Smooth muscle cell (in vitro differentiated cells): ENCODE data around the gene PCGF3. TPM values are rescaled to one million over a fixed set of nuclear protein-coding genes. Genes with fewer than 3 reads are reported as not detected.

Experiments used
- DNase-seq: peaks from one replicate; lab custom pipeline; 2025; ENCODE audit not compliant: unreplicated experiment; lab: John Stamatoyannopoulos, UW
- H2AFZ ChIP-seq: fragments of 200-600 bp; sonication (generic); 2 replicates; pipeline ENCODE4 v1.6.0; 2016; ENCODE audit warnings: antibody characterized with exemption, low read depth, mild to moderate bottlenecking
- H3F3A ChIP-seq: fragments of 200-600 bp; sonication (generic); 2 replicates; pipeline ENCODE4 v1.6.0; 2017; ENCODE audit warnings: antibody characterized with exemption, low read depth
- H3K27ac ChIP-seq: fragments of 200-600 bp; sonication (generic); 2 replicates; pipeline ENCODE4 v1.5.1; 2016; ENCODE audit warnings: low read depth, mild to moderate bottlenecking
- H3K27me3 ChIP-seq: fragments of 200-600 bp; sonication (generic); 2 replicates; pipeline ENCODE4 v1.6.1; 2016; ENCODE audit warnings: low read depth, mild to moderate bottlenecking
- H3K36me3 ChIP-seq: fragments of 200-600 bp; sonication (generic); 2 replicates; pipeline ENCODE4 v1.5.1; 2016; ENCODE audit warnings: low read depth
- H3K4me1 ChIP-seq: fragments of 200-600 bp; sonication (generic); 2 replicates; pipeline ENCODE4 v1.5.1; 2016; ENCODE audit warnings: low read depth
- H3K4me2 ChIP-seq: fragments of 200-600 bp; sonication (generic); 2 replicates; pipeline ENCODE4 v1.6.0; 2016; ENCODE audit warnings: mild to moderate bottlenecking
- H3K4me3 ChIP-seq: fragments of 200-600 bp; sonication (generic); 2 replicates; pipeline ENCODE4 v1.5.1; 2016; ENCODE audit warnings: mild to moderate bottlenecking
- H3K79me2 ChIP-seq: fragments of 200-600 bp; sonication (generic); 2 replicates; pipeline ENCODE4 v1.6.0; 2016; ENCODE audit warnings: low read depth, mild to moderate bottlenecking
- H3K9ac ChIP-seq: fragments of 200-600 bp; sonication (generic); 2 replicates; pipeline ENCODE4 v1.6.0; 2016; ENCODE audit warnings: low read depth
- H3K9me3 ChIP-seq: fragments of 200-600 bp; sonication (generic); replicated peaks from 2 replicates; pipeline ENCODE4 v1.5.1; 2016; ENCODE audit warnings: low read depth
- H4K20me1 ChIP-seq: fragments of 200-600 bp; sonication (generic); 2 replicates; pipeline ENCODE4 v1.6.0; 2016; ENCODE audit warnings: low read depth
- CTCF ChIP-seq: fragments of 200-600 bp; sonication (generic); IDR thresholded peaks from 2 replicates; pipeline ENCODE4 v1.5.1; 2017; ENCODE audit warnings: borderline replicate concordance, mild to moderate bottlenecking, antibody characterized with exemption; ENCODE audit not compliant: insufficient read depth, poor library complexity, severe bottlenecking
- WGBS: methylation state at CpG from one replicate; pipeline ENCODE4 v1.1.7; 2016; ENCODE audit warnings: low lambda C conversion rate; 5-methylcytosine and 5-hydroxymethylcytosine counted together
- polyA plus RNA-seq: library from polyadenylated mRNA; unstranded; fragments of >200 nt; fragmentation: Nextera tagmentation; extraction: Ambion mirVana; gene quantifications from 2 replicates; pipeline ENCODE4 v1.2.1, GENCODE V29; 2016
- total RNA-seq: library from RNA; depleted of rRNA; stranded (reverse); fragments of >200 nt; gene quantifications from 2 replicates; pipeline ENCODE4 v1.2.3, GENCODE V29; 2014

Gene PCGF3
- total and polyA plus RNA-seq, 2 experiments from 2014 or later = 29.6 to 45.4 TPM

GRCh38 chr4:660401-660800, 45.2 kb upstream of the PCGF3 start:
- H3K4me2 ChIP-seq = no peak overlapping the region
- no peak overlapping the region for H2AFZ ChIP-seq
- no peak for TF ChIP-seq CTCF
- H3F3A ChIP-seq = no peaks in the 10 kb centered on the region
- H3K79me2 ChIP-seq = no peaks in the 10 kb centered on the region
- H3K4me3 ChIP-seq = no peak overlapping the region
- H3K4me1 ChIP-seq = peaks cover 7% of the 10 kb centered on the region
- WGBS = 96% methylated on average over 10 of the region's 10 CpGs
- H3K9ac ChIP-seq = no peak overlapping the region
- H3K27ac ChIP-seq = no peak overlapping the region
- H3K27me3 ChIP-seq = no peaks in the 10 kb centered on the region
- no peaks in the 10 kb centered on the region for H4K20me1 ChIP-seq
- no peaks in the 10 kb centered on the region for H3K36me3 ChIP-seq
- DNase-seq = no peak
- H3K9me3 ChIP-seq = no peaks in the 10 kb centered on the region

- H3K9me3 ChIP-seq = no peaks in the 10 kb centered on the region
- H3F3A ChIP-seq = no peaks in the 10 kb centered on the region
- no peak overlapping the region for H3K4me3 ChIP-seq
- no peak overlapping the region for H3K27ac ChIP-seq
- H3K36me3 ChIP-seq = no peaks in the 10 kb centered on the region
- no peak for TF ChIP-seq CTCF
- 90% methylated on average over 3 of the region's 3 CpGs for WGBS
- no peaks in the 10 kb centered on the region for H3K79me2 ChIP-seq
- H3K27me3 ChIP-seq = no peaks in the 10 kb centered on the region
- no peak overlapping the region for H2AFZ ChIP-seq
- H3K9ac ChIP-seq = no peak overlapping the region
- DNase-seq = no peak
- no peak overlapping the region for H3K4me2 ChIP-seq
- peaks cover 7% of the 10 kb centered on the region for H3K4me1 ChIP-seq
- H4K20me1 ChIP-seq = no peaks in the 10 kb centered on the region
Measured at GRCh38 chr4:661231-661630, 44.4 kb upstream of the PCGF3 start.

- H3K9me3 ChIP-seq = no peaks in the 10 kb centered on the region
- H3K79me2 ChIP-seq = no peaks in the 10 kb centered on the region
- no peaks in the 10 kb centered on the region for H3F3A ChIP-seq
- no peaks in the 10 kb centered on the region for H4K20me1 ChIP-seq
- peaks cover 7% of the 10 kb centered on the region for H3K4me1 ChIP-seq
- H3K4me3 ChIP-seq = no peak overlapping the region
- no peak overlapping the region for H3K4me2 ChIP-seq
- H2AFZ ChIP-seq = no peak overlapping the region
- no peaks in the 10 kb centered on the region for H3K27me3 ChIP-seq
- no peak overlapping the region for H3K27ac ChIP-seq
- H3K9ac ChIP-seq = no peak overlapping the region
- WGBS = 98% methylated on average over 42 of the region's 42 CpGs
- H3K36me3 ChIP-seq = no peaks in the 10 kb centered on the region
- no peak for TF ChIP-seq CTCF
- no peak for DNase-seq
Measured at GRCh38 chr4:661881-662761, 43.5 kb upstream of the PCGF3 start.

- H3K36me3 ChIP-seq = no peaks in the 10 kb centered on the region
- peak overlapping the region; percentile 91 for H2AFZ ChIP-seq
- peak overlapping the region; percentile 81 for H3K4me3 ChIP-seq
- WGBS = 72% methylated on average over 18 of the region's 20 CpGs
- no peaks in the 10 kb centered on the region for H3K79me2 ChIP-seq
- no peaks in the 10 kb centered on the region for H4K20me1 ChIP-seq
- no peak overlapping the region for H3K27ac ChIP-seq
- no peaks in the 10 kb centered on the region for H3K9me3 ChIP-seq
- no peaks in the 10 kb centered on the region for H3K27me3 ChIP-seq
- peak overlapping the region; percentile 60 for H3K9ac ChIP-seq
- peaks cover 7% of the 10 kb centered on the region for H3K4me1 ChIP-seq
- peak overlapping the region; percentile 96 for H3K4me2 ChIP-seq
- H3F3A ChIP-seq = no peaks in the 10 kb centered on the region
- TF ChIP-seq CTCF = no peak
- DNase-seq = no peak
Measured at GRCh38 chr4:663046-663437, 42.6 kb upstream of the PCGF3 start.
